Activated naive CD8-positive, alpha-beta T cell treated with anti-CD3 and anti-CD28 coated beads, Interleukin-2, amount 10 ng/mL, durations not matched to agents 7 days and 5 days (primary cell): Measurements from ENCODE around the gene UBA52. TPM values are rescaled to one million over a fixed set of nuclear protein-coding genes. Genes with fewer than 3 reads are reported as not detected.
"Not testable (repeated sequence)": the region's sequence is repeated elsewhere in the genome, so short reads cannot be mapped to it uniquely, and the experiment has no call there.

ENCODE experiments used
- ATAC-seq: fragments of 150-1000 bp; cut with Tn5 transposase; one replicate; pipeline ENCODE4 v1.10.0; 2021; ENCODE audit warnings: low read depth, moderate library complexity
- POLR2A ChIA-PET: fragments of 350-600 bp; sonication (Branson Sonifier 250); formaldehyde crosslinking; loops from one replicate; lab custom pipeline; 2021; ENCODE audit warnings: antibody characterized with exemption; lab: Charles Lee
- DNase-seq: peaks from one replicate; pipeline ENCODE4 v3.0.0; 2021
- H3K27ac Mint-ChIP-seq: one replicate; pipeline ENCODE4 v1.8.0; 2022; ENCODE audit warnings: mild to moderate bottlenecking, mixed read lengths
- H3K27me3 Mint-ChIP-seq: one replicate; pipeline ENCODE4 v1.8.0; 2022; ENCODE audit warnings: mild to moderate bottlenecking, moderate library complexity, mixed read lengths
- H3K36me3 Mint-ChIP-seq: one replicate; pipeline ENCODE4 v1.8.0; 2021; ENCODE audit warnings: mild to moderate bottlenecking, mixed read lengths
- H3K4me1 Mint-ChIP-seq: one replicate; pipeline ENCODE4 v1.8.0; 2021; ENCODE audit warnings: mixed read lengths
- H3K4me3 Mint-ChIP-seq: one replicate; pipeline ENCODE4 v1.8.0; 2022; ENCODE audit warnings: mild to moderate bottlenecking, moderate library complexity, mixed read lengths
- H3K9me3 Mint-ChIP-seq: one replicate; pipeline ENCODE4 v1.8.0; 2021; ENCODE audit warnings: mixed read lengths
- total RNA-seq, 2 experiments: library from RNA; stranded (reverse); gene quantifications; one replicate each; pipeline ENCODE4 v1.2.3, GENCODE V29; 2021

The UBA52 gene
- total RNA-seq, 2 experiments from 2014 or later: 1,538 to 1,547 TPM

DNA sequence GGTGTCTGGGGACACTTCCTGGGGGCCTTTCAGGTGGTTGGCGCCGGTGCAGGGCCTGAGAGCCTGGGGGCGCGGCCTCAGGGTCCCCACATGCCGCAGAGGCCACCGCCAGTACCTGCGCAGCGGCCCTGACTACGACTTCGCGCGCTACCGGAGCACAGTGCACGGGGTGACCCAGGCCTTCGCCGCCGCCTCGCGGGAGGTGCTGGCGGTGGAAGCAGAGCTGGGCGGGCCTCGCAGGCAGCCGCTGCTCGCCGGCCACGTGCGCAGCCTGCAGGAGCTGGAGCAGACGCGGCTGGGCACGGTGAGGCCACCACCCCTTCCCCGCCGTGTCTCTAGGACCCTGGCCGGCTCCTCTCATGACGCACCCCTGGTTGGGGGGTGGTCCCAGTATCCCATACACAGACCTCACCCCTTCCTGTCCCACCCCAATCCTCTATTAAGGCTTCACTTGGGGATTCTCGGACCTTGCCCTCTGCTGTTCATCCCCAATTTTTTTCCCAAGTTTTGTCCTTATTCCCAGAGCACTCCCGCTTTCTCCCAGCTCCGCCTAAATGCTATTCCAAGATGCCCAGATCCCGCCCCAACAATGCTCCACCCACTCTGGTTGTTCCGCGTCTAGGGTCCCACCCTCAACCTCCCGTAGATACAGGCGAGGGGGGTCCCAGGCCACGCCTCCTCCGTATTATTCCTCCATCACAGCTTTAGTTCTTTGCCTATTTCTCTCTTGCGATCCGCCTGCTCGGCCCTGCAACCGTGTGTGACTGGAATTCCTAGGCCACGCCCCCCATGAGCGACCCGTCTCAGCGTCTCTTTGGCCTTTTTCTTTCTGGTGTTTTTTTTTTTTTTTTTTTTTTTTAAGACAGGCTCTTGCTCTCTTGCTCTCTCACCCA, 18.0 kb downstream of the UBA52 start:
- POLR2A ChIA-PET: interaction anchor here (0.6 to 5.5 kb wide), 18 partner anchors 14 to 267 kb away, joined by 3 to 80 read pairs (median 5); partner anchors contain the start of genes ELL, FKBP8, KXD1 and SSBP4
- H3K36me3 Mint-ChIP-seq: peaks cover 5% of the 10 kb centered on the region

DNA sequence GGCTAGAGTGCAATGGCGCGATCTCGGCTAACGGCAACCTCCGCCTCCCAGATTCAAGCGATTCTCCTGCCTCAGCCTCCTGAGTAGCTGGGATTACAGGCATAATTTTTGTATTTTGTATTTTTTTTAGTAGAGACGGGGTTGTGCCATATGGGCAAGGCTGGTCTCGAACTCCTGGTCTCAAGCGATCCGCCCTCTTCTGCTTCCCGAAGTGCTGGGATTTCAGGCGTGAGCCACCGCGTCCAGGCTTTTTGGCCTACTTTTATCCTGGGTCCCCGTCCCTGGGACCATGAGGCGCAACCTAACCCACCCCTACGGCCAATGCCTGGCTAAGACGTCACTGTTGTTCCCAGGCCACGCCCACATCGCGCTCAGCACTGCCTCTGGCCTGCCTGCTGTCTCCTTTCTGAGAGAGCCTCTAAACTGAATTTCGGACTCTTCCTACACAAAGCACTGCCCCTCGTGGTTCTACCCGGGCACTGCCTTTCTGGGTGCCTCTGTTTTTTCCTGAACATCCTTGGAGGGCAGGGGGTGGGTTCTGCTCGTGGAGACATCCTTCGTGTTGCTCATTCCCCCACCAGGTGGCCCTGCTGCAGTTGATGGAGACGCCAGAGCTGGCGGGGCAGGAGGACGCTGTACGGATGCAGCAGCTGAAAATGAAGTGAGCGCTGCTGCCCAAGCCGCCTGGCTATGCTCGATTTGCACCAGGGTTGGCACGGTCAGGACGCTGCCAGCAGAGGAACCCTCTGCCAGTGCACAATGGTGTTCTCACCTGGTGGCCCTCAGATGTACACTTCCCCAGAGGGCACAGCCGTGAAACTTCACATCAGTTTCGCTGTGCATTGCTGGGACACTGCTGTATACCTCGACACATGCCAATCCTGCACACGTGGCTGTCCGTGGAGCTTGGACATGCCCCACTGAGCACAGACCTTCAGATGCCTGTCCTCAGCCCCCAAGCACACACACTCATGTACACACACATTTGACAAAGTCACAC, 18.9 kb downstream of the UBA52 start:
- Mint-ChIP-seq H3K9me3 (no peaks in the 10 kb centered on the region), H3K27me3 (peaks cover 5% of the 10 kb centered on the region), H3K27ac (peak overlapping the region; percentile 97), H3K36me3 (peaks cover 5% of the 10 kb centered on the region), H3K4me1 (peaks cover 27% of the 10 kb centered on the region), H3K4me3 (peak overlapping the region; percentile 93)
- DNase-seq (no peak), ATAC-seq (no peak)
- POLR2A ChIA-PET: interaction anchor here (3.2 to 3.4 kb wide), 2 partner anchors 32 to 241 kb away, joined by 16 to 32 read pairs; partner anchors contain the start of genes KXD1 and UPF1

More for the DNA sequence above, 18.0 kb downstream of the UBA52 start:
- DNase-seq (peak; percentile 86), ATAC-seq (peak; percentile 67)
- Mint-ChIP-seq H3K4me1 (peaks cover 31% of the 10 kb centered on the region), H3K9me3 (no peaks in the 10 kb centered on the region), H3K4me3 (peak overlapping the region; percentile 93), H3K27ac (peak overlapping the region; percentile 97), H3K27me3 (peaks cover 2% of the 10 kb centered on the region)

DNA sequence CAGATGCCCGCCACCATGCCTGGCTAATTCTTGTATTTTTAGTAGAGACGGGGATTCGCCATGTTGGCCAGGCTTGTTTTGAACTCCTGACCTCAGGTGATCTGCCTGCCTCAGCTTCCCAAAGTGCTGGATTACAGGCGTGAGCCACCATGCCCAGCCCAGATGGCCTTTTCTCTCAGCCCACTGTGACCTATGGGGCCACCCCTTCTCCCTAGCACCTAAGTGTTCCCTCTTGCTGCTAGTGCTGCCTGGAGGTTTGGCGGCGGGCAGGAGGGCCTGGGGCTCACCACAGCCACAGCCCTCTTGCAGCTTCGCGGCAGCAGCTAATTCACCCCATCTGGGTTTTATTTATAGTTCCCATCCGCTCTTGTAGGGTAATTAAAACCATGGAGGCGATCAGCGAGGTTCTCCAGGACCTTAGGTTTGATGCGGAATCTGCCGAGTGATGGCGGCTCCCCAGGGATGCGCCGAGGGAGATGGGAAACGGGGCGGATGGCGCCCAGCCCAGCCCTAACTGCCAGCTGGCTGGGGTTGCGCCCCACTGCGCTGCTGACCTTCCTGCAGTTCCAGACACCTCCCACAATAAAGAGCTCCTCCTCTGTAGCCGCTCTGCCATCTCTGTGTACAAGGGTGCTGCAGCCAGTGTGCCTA, 20.2 kb downstream of the UBA52 start:
- Mint-ChIP-seq H3K27ac (no peak overlapping the region), H3K4me3 (no peak overlapping the region), H3K9me3 (no peaks in the 10 kb centered on the region), H3K36me3 (peaks cover 5% of the 10 kb centered on the region), H3K27me3 (peaks cover 9% of the 10 kb centered on the region), H3K4me1 (peaks cover 21% of the 10 kb centered on the region)
- POLR2A ChIA-PET: no interaction called here
- DNase-seq: no peak
- no peak for ATAC-seq

DNA sequence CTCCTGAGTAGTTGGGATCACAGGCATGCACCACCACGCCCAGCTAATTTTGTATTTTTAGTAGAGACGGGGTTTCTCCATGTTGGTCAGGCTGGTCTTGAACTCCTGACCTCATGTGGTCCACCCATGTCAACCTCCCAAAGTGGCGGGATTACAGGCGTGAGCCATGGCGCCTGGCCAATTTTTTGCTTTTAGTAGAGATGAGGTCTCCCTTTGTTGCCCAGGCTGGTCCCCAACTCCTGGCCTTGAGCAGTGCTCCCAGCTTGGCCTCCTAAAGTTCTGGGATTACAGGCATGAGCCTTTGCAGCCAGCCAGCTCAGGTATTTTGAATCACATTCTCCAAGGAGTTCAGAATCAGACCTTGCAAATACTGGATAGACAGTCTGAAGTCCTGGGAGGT, 21.1 kb downstream of the UBA52 start:
- POLR2A ChIA-PET, DNase-seq, H3K9me3 Mint-ChIP-seq: not testable (repeated sequence)

DNA sequence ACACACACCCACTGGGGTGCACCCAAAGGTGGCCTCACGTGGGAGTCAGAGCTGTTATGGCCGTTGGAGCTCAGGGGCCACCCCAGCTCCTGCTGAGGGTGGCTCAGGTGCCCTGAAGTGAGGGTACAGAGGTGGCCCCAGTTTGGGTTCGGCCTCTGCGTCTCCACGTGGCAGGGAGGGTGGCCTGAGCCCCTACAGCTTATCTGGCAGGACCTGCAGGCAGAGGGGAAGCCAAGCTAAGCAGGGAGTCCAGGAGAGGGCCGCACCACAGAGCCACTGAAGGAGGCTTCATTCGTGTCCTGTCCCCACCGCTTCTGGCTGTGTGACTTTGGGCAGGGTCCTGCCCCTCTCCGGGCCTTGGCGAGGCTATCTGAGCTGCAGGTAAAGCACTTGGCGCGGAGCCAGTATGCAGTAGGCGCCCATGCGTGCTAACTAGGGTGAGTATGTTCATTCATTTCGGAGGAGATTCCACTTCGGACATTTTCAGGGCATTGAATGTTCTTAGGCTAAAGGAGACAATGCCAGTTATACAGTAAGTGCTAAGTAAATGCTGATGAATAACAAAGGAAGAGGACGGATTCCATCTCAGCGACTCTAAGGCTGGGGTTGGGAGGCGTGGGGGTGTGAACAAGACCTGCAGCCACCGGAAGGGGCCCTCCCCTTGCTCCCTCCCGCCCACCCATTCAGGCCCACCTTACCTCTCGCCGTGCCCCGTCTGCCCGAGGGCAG, 21.9 kb downstream of the UBA52 start:
- POLR2A ChIA-PET: no interaction called here
- no peak for ATAC-seq
- Mint-ChIP-seq H3K27ac (no peak overlapping the region), H3K27me3 (peaks cover 9% of the 10 kb centered on the region), H3K4me1 (peaks cover 12% of the 10 kb centered on the region), H3K36me3 (peaks cover 5% of the 10 kb centered on the region), H3K9me3 (no peaks in the 10 kb centered on the region), H3K4me3 (peak overlapping the region; percentile 3)
- no peak for DNase-seq

More for the DNA sequence above, 21.1 kb downstream of the UBA52 start:
- H3K27me3 Mint-ChIP-seq, H3K27ac Mint-ChIP-seq, ATAC-seq, H3K4me3 Mint-ChIP-seq, H3K36me3 Mint-ChIP-seq: not testable (repeated sequence)
- peaks cover 18% of the 10 kb centered on the region for H3K4me1 Mint-ChIP-seq

DNA sequence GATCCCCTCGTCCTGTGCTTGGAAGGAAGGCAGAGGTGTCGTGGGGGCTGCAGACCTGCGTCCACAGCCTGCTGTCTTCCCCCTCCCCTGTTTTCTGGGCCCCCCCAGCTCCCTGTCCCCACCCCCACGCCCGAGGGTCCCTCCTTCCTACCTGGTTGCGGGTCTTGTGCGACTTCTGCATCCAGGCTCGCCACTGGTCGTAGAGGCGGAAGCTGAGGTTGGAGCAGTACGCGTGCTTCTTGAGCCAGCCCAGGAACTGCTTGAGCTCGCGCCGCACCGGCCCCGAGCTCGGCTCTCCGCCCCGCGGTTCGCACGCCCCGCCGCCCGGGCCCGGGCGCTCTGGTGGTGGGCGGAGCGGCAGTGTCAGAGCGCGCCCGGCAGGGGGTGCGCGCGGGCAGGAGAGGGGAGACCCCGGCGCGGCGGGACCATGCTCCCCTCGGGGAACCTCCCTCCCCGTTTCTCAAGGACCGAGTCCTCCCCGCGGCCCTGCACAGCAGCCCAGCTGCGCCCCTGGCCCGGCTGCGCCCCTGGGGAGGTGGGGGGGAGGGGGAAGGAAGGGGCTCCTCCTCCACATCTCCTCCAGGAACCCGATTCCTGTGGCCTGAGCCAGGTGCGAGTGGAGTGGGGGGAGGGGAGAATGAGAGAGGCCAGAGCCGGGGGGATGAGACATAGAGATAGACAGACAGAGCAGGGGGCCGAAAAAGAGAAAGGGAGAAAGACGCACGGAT, 22.6 kb downstream of the UBA52 start:
- Mint-ChIP-seq H3K9me3 (no peaks in the 10 kb centered on the region), H3K4me3 (peak overlapping the region; percentile 78), H3K36me3 (peaks cover 5% of the 10 kb centered on the region), H3K27ac (peak overlapping the region; percentile 76), H3K4me1 (peaks cover 12% of the 10 kb centered on the region), H3K27me3 (peaks cover 9% of the 10 kb centered on the region)
- DNase-seq (peak; percentile 85), ATAC-seq (peak; percentile 53)
- POLR2A ChIA-PET: no interaction called here

DNA sequence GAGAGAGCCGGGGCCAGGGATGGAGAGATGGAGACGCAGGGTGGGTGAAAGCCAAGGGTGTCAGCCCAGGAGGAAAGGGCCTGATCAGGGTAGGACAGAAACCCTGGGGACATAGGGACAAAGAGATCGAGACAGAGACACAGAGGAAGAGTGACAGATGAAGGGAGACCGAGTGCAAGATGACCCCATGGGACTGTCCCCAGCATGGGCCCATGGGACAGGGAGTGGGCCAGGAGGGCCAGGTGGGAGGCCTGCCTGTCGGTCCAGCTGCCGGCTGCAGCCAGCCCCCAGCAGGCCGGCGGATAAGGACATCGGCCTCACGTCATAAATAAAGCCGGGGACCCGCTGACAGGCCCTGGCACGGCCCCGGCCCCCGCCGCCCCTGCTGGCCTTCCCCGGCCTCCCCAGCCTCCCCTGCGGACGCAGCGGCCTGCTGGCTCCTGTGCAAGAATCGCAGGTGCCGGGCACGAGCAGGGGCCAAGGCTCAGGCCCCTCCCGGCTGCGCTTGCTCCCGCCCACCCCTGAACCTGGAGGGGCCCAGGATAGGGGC, 23.2 kb downstream of the UBA52 start:
- Mint-ChIP-seq H3K27me3 (peaks cover 9% of the 10 kb centered on the region), H3K9me3 (no peaks in the 10 kb centered on the region), H3K36me3 (peaks cover 3% of the 10 kb centered on the region), H3K4me1 (peaks cover 8% of the 10 kb centered on the region), H3K4me3 (peak overlapping the region; percentile 78), H3K27ac (peak overlapping the region; percentile 76)
- DNase-seq (no peak), ATAC-seq (no peak)
- POLR2A ChIA-PET: interaction anchor here (0.7 kb wide), 1 partner anchor 18 kb away, joined by 3 read pairs; the partner anchor contains the start of gene TMEM59L

DNA sequence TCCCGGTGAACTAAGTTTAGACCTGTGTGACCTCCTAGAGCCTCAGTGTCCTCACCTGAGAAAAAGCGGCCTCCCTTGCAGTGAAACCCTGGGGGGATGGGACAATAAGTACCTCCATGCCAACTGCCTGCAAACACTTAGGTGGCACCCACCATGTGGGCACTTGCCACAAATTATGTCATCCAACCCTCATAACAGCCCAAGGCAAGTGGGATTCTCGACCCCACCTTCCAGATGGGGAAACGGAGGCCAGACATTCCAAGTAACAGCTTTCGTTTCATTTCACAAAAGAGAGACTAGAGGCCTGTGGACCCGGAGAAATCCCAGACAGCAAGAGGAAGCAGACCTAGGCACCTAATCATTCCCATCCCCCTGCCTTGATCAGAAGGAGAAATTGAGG, 23.8 kb downstream of the UBA52 start:
- ATAC-seq: no peak
- H3K9me3 Mint-ChIP-seq: no peaks in the 10 kb centered on the region
- POLR2A ChIA-PET: interaction anchor here (0.5 to 0.7 kb wide), 2 partner anchors 18 to 84 kb away, joined by 3 read pairs; partner anchors contain the start of gene TMEM59L
- H3K4me3 Mint-ChIP-seq: no peak overlapping the region
- DNase-seq: no peak
- H3K36me3 Mint-ChIP-seq: peaks cover 3% of the 10 kb centered on the region
- peaks cover 6% of the 10 kb centered on the region for H3K4me1 Mint-ChIP-seq
- no peak overlapping the region for H3K27ac Mint-ChIP-seq
- H3K27me3 Mint-ChIP-seq: peaks cover 9% of the 10 kb centered on the region

DNA sequence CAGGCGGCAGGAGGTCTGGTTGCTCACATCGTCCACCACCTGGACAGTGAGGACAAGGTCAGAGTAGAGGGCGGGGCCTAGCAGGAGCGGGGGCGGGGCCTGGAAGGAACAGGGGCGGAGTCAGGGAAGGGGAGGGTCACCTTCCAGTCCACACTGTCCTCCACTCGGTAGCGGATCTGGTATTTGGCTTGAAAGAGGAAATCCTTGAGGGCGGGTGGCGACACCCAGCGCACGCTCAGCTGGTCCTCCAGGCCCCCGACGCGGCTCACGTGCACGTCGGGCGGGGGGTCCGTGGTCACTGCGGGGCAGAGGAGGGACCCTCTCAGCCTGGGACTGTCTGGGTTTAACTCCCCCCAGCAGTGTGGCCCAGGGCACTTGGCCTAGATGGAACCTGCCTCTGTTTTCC, 25.1 kb downstream of the UBA52 start:
- peaks cover 6% of the 10 kb centered on the region for H3K4me1 Mint-ChIP-seq
- ATAC-seq (no peak), DNase-seq (no peak)
- H3K4me3 Mint-ChIP-seq: peak overlapping the region; percentile 22
- H3K27ac Mint-ChIP-seq: no peak overlapping the region
- H3K36me3 Mint-ChIP-seq: no peaks in the 10 kb centered on the region
- no peaks in the 10 kb centered on the region for H3K9me3 Mint-ChIP-seq
- POLR2A ChIA-PET: no interaction called here
- peaks cover 17% of the 10 kb centered on the region for H3K27me3 Mint-ChIP-seq

DNA sequence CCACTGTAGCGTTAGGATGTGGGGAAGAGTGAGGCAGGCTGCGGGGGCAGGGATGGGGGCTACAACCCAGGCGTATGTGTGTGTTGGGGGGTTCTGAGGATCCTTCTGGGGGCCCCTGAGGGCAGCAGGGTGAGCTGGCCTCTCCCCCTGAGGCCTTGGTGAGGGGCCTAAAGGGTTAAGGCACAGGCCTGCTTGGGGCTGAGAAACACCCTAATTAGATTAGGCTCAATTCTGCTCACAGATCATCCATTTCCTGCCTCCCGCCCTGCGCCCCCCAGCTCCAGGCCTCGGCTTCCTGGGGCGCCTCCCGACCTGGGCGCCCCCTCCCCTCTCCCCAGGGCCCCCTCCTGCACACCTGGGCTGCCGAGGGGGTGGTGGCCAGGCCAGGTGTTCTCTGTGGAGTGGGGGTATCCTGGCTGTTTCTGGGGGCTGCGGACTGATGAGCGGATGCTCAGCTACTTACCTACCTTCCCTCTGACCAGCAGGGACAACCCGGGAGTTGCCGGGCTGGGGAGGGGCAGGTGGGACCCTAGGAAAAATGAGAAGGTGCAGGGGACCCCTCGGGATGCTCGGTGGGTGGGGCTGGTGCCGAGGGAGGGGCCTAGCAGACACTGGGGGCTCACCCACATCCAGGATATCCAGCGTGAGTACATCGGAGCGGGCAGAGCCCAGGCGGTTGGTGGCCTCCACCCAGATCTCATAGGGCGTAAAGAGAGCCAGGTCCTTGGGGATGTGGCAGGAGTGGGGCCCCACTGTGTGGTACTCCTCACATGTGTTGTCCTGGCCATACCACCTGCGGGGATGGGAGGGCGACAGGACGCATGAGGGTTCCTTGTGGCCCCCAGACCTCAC, 26.4 kb downstream of the UBA52 start:
- no peak overlapping the region for H3K27ac Mint-ChIP-seq
- H3K9me3 Mint-ChIP-seq: no peaks in the 10 kb centered on the region
- POLR2A ChIA-PET: no interaction called here
- H3K4me3 Mint-ChIP-seq: no peak overlapping the region
- no peaks in the 10 kb centered on the region for H3K36me3 Mint-ChIP-seq
- DNase-seq (no peak), ATAC-seq (no peak)
- H3K4me1 Mint-ChIP-seq: peaks cover 8% of the 10 kb centered on the region
- peaks cover 28% of the 10 kb centered on the region for H3K27me3 Mint-ChIP-seq

DNA sequence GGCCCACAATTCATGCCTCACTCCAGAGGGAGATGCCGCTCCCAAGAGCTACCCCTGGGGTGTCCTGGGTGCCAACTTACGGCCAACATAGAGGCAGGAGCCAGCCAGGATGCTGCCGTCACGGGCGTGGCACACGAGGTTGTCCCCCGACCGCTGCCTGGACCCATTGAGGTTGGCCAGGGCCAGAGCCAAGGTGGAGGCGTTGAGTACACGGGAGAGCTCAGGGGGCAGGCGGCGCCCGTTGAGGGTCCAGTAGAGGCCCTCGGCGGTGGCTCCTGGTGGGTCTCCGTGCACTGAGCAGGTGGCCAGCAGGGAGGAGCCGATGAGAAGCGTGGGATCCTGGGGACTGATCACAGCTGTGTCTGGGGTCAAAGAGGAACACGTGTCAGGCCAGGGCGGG, 27.8 kb downstream of the UBA52 start:
- H3K4me3 Mint-ChIP-seq: no peak overlapping the region
- DNase-seq (no peak), ATAC-seq (no peak)
- peaks cover 9% of the 10 kb centered on the region for H3K4me1 Mint-ChIP-seq
- H3K27me3 Mint-ChIP-seq: peaks cover 36% of the 10 kb centered on the region
- no peaks in the 10 kb centered on the region for H3K36me3 Mint-ChIP-seq
- POLR2A ChIA-PET: interaction anchor here (1.6 kb wide), 1 partner anchor 232 kb away, joined by 3 read pairs; no protein-coding TSS in a partner anchor
- H3K27ac Mint-ChIP-seq: no peak overlapping the region
- H3K9me3 Mint-ChIP-seq: no peaks in the 10 kb centered on the region
